H1 (cell line): ENCODE measurements around the gene IYD. TPM values are rescaled to one million over a fixed set of nuclear protein-coding genes. Genes with fewer than 3 reads are reported as not detected.

ENCODE experiments used
- CTCF ChIA-PET: fragments of 300-600 bp; sonication (Branson Sonifier 250); formaldehyde crosslinking; loops from one replicate; lab custom pipeline; 2021; ENCODE audit not compliant: partially characterized antibody; lab: Charles Lee
- POLR2A ChIA-PET: fragments of 300-600 bp; sonication (Branson Sonifier 250); formaldehyde crosslinking; loops from one replicate; lab custom pipeline; 2021; ENCODE audit warnings: inconsistent platforms; ENCODE audit not compliant: partially characterized antibody; lab: Charles Lee
- DNase-seq, 2 experiments: peaks; one replicate each; pipeline versions ENCODE4 v3.0.0 to v3.0.0-alpha.2; 2010 to 2022; ENCODE audit warnings: low spot score in 2 of 2, low read depth in 1 of 2, mixed read lengths in 1 of 2
- FAIRE-seq: peaks from 2 replicates; lab custom pipeline; 2011; peaks lifted over from hg19 to GRCh38; lab: Jason Lieb, UNC
- H2AFZ ChIP-seq: 2 replicates; pipeline ENCODE4 v1.8.1; 2012; ENCODE audit warnings: low read length, inconsistent platforms
- H2AK5ac ChIP-seq: 2 replicates; pipeline ENCODE4 v1.6.1; 2013; ENCODE audit warnings: low read depth, low read length
- H2BK120ac ChIP-seq: replicated peaks from 2 replicates; pipeline ENCODE3; 2013; ENCODE audit warnings: low read depth, low read length, inconsistent platforms
- H2BK12ac ChIP-seq: 2 replicates; pipeline ENCODE4 v1.6.1; 2013; ENCODE audit warnings: low read depth, low read length
- H2BK15ac ChIP-seq: 2 replicates; pipeline ENCODE4 v1.6.1; 2013; ENCODE audit warnings: low read length
- H2BK20ac ChIP-seq: 2 replicates; pipeline ENCODE4 v1.6.1; 2013; ENCODE audit warnings: low read length
- H2BK5ac ChIP-seq: 2 replicates; pipeline ENCODE4 v1.6.1; 2013; ENCODE audit warnings: low read depth, low read length
- H3K14ac ChIP-seq: 2 replicates; pipeline ENCODE4 v1.6.1; 2013; ENCODE audit warnings: inconsistent platforms; ENCODE audit not compliant: insufficient read length
- H3K18ac ChIP-seq: 2 replicates; pipeline ENCODE4 v1.6.1; 2013; ENCODE audit warnings: low read length; ENCODE audit errors: extremely low read depth
- H3K23ac ChIP-seq: 2 replicates; pipeline ENCODE4 v1.6.1; 2013; ENCODE audit warnings: inconsistent platforms; ENCODE audit not compliant: insufficient read length
- H3K23me2 ChIP-seq: 2 replicates; pipeline ENCODE4 v1.6.1; 2013; ENCODE audit warnings: low read depth, low read length
- H3K27ac ChIP-seq: 2 replicates; pipeline ENCODE4 v1.6.1; 2011; ENCODE audit warnings: low read depth, low read length, inconsistent platforms
- H3K27me3 ChIP-seq, 4 experiments: replicated peaks in 1 of 4; 1 replicate in 1 of 4; 2 replicates in 3 of 4; pipeline versions ENCODE4 v1.6.1 to v1.8.1; 2011 to 2013; ENCODE audit warnings: low read length in 3 of 4, mild to moderate bottlenecking in 3 of 4, inconsistent platforms in 2 of 4, mixed read lengths in 2 of 4, moderate library complexity in 1 of 4; ENCODE audit not compliant: control insufficient read depth in 3 of 4, insufficient read depth in 3 of 4; ENCODE audit errors: extremely low read depth in 1 of 4
- H3K36me3 ChIP-seq, 4 experiments: 2 replicates each; pipeline versions ENCODE4 v1.6.1 to v1.8.1; 2011 to 2013; ENCODE audit warnings: mild to moderate bottlenecking in 4 of 4, low read length in 3 of 4, moderate library complexity in 2 of 4, control low read depth in 1 of 4, inconsistent platforms in 1 of 4; ENCODE audit not compliant: insufficient read depth in 4 of 4, control insufficient read depth in 2 of 4
- H3K4ac ChIP-seq: replicated peaks from 2 replicates; pipeline ENCODE3; 2013; ENCODE audit warnings: low read length, low read depth, mixed read lengths, inconsistent platforms; ENCODE audit not compliant: insufficient read length
- H3K4me1 ChIP-seq, 4 experiments: replicated peaks in 1 of 4; 1 replicate in 1 of 4; 2 replicates in 3 of 4; pipeline versions ENCODE4 v1.6.1 to v1.8.1; 2011 to 2013; ENCODE audit warnings: low read length in 3 of 4, inconsistent platforms in 2 of 4, mixed read lengths in 1 of 4; ENCODE audit not compliant: insufficient read depth in 4 of 4, control insufficient read depth in 3 of 4
- H3K4me2 ChIP-seq, 2 experiments: 2 replicates each; pipeline versions ENCODE4 v1.6.1 to v1.8.1; 2011 to 2013; ENCODE audit warnings: low read depth in 2 of 2, low read length in 2 of 2, control low read depth in 1 of 2, inconsistent platforms in 1 of 2, mild to moderate bottlenecking in 1 of 2; ENCODE audit not compliant: insufficient read depth in 1 of 2
- H3K4me3 ChIP-seq, 4 experiments: fragments of 200-600, 300-600 bp in 1 of 4; sonication (generic), shearing (Covaris generic), sonication (Bioruptor Twin) in 1 of 4; 2 replicates each; pipeline versions ENCODE4 v1.5.1 to v1.8.1; 2011 to 2016; ENCODE audit warnings: low read length in 4 of 4, low read depth in 3 of 4, control low read depth in 2 of 4, inconsistent platforms in 2 of 4, mild to moderate bottlenecking in 2 of 4, mixed read lengths in 1 of 4, moderate library complexity in 1 of 4; ENCODE audit not compliant: insufficient read depth in 2 of 4; ENCODE audit errors: extremely low read depth in 1 of 4
- H3K56ac ChIP-seq: replicated peaks from 2 replicates; pipeline ENCODE3; 2013; ENCODE audit warnings: low read depth, mild to moderate bottlenecking, mixed read lengths, low read length, inconsistent platforms; ENCODE audit not compliant: insufficient read length
- H3K79me1 ChIP-seq: 2 replicates; pipeline ENCODE4 v1.6.1; 2013; ENCODE audit warnings: low read depth, low read length, control low read depth
- H3K79me2 ChIP-seq, 2 experiments: 2 replicates each; pipeline versions ENCODE4 v1.6.1 to v1.8.1; 2012 to 2013; ENCODE audit warnings: low read length in 2 of 2, mild to moderate bottlenecking in 2 of 2, inconsistent platforms in 1 of 2; ENCODE audit not compliant: insufficient read depth in 2 of 2, control insufficient read depth in 1 of 2
- H3K9ac ChIP-seq, 4 experiments: replicated peaks in 1 of 4; 1 replicate in 1 of 4; 2 replicates in 3 of 4; pipeline versions ENCODE4 v1.6.1 to v1.8.1; 2011 to 2013; ENCODE audit warnings: low read depth in 3 of 4, low read length in 3 of 4, control low read depth in 2 of 4, mild to moderate bottlenecking in 2 of 4, moderate library complexity in 2 of 4, inconsistent platforms in 1 of 4; ENCODE audit errors: extremely low read depth in 1 of 4
- H3K9me3 ChIP-seq, 2 experiments: 2 replicates each; pipeline versions ENCODE4 v1.6.1 to v1.8.1; 2012 to 2013; ENCODE audit warnings: mild to moderate bottlenecking in 2 of 2, moderate library complexity in 2 of 2, control low read depth in 1 of 2, inconsistent platforms in 1 of 2, low read depth in 1 of 2, low read length in 1 of 2, mixed read lengths in 1 of 2; ENCODE audit not compliant: insufficient read depth in 2 of 2
- H4K20me1 ChIP-seq, 2 experiments: replicated peaks in 1 of 2; 2 replicates each; pipeline versions ENCODE3 to v1.8.1; 2011 to 2013; ENCODE audit warnings: inconsistent platforms in 2 of 2, low read length in 2 of 2, mild to moderate bottlenecking in 1 of 2; ENCODE audit not compliant: insufficient read depth in 2 of 2, control insufficient read depth in 1 of 2
- H4K5ac ChIP-seq: 2 replicates; pipeline ENCODE4 v1.6.1; 2013; ENCODE audit warnings: low read length, low read depth, mixed read lengths, inconsistent platforms; ENCODE audit not compliant: insufficient read length
- H4K8ac ChIP-seq: 2 replicates; pipeline ENCODE4 v1.8.0; 2013; ENCODE audit warnings: mild to moderate bottlenecking, moderate library complexity, low read length, inconsistent platforms; ENCODE audit not compliant: insufficient read depth; ENCODE audit errors: extremely low read depth
- H4K91ac ChIP-seq: replicated peaks from 2 replicates; pipeline ENCODE3; 2013; ENCODE audit warnings: low read length, mixed read lengths, inconsistent platforms; ENCODE audit not compliant: insufficient read length
- ATF3 ChIP-seq: IDR thresholded peaks from 2 replicates; pipeline ENCODE4 v1.6.1; 2011; ENCODE audit warnings: low read depth, mild to moderate bottlenecking, low read length; ENCODE audit not compliant: insufficient read depth
- KDM4A ChIP-seq: IDR thresholded peaks from one replicate; pipeline ENCODE4 v1.7.1; 2012; ENCODE audit warnings: low read depth, mild to moderate bottlenecking, moderate library complexity, low read length, inconsistent platforms; ENCODE audit not compliant: severe bottlenecking
- MAX ChIP-seq: IDR thresholded peaks from 2 replicates; pipeline ENCODE4 v1.6.1; 2012; ENCODE audit warnings: inconsistent platforms
- SP1 ChIP-seq: IDR thresholded peaks from 2 replicates; pipeline ENCODE4 v1.6.1; 2011; ENCODE audit warnings: low read depth, low read length
- WGBS, 2 experiments: shearing (Covaris generic) in 1 of 2; methylation state at CpG; one replicate each; pipeline versions ENCODE4 v1.1.6 to v1.1.7; 2013 to 2015; ENCODE audit warnings: low lambda C conversion rate in 2 of 2, mixed read lengths in 2 of 2, inconsistent platforms in 1 of 2, low coverage in 1 of 2, missing lambda C conversion rate in 1 of 2; ENCODE audit not compliant: insufficient replicate concordance in 2 of 2, insufficient coverage in 1 of 2, insufficient read length in 1 of 2; ENCODE audit errors: extremely low coverage in 1 of 2, missing lambda C conversion rate in 1 of 2; 5-methylcytosine and 5-hydroxymethylcytosine counted together
- polyA plus RNA-seq, 7 experiments: library from polyadenylated mRNA; depleted of rRNA in 3 of 7; stranded (reverse) in 5 of 7; unstranded in 2 of 7; fragments of >200 nt in 5 of 7; fragments of 200-250 nt in 2 of 7; gene quantifications; 1 replicate in 5 of 7; 2 replicates in 1 of 7; 4 replicates in 1 of 7; pipeline versions ENCODE4 v1.2.1 to v1.2.3, GENCODE V29; 2011 to 2013; ENCODE audit warnings: missing spikeins in 2 of 7, mixed read lengths in 2 of 7
- total RNA-seq: library from RNA; stranded (reverse); fragmentation: NEBNext Ultra II Directional; extraction: Animal tissue kit (Norgen Biotek cat#: 25700); gene quantifications from 2 replicates; pipeline ENCODE4 v1.2.1, GENCODE V29; 2021

IYD gene
- total and polyA plus RNA-seq, 2 of the 8 experiments (the other 6 are each of a cell fraction or from before 2014, with no cell fraction given), result not detected

GRCh38 chr6:150408842-150409241 is 40.0 kb downstream of the IYD start:
- Histone ChIP-seq H3K56ac (no peak overlapping the region), H2BK12ac (no peak overlapping the region), H2BK15ac (no peak overlapping the region), H3K4me3 (no peak overlapping the region), H4K5ac (no peak overlapping the region), H3K27me3 (no peaks in the 10 kb centered on the region; a peak in 1 of 7 replicates), H3K79me2 (no peaks in the 10 kb centered on the region), H3K4ac (no peak overlapping the region), H3K14ac (no peak overlapping the region), H3K9ac (no peak overlapping the region), H2AK5ac (no peak overlapping the region), H3K36me3 (no peaks in the 10 kb centered on the region), H4K20me1 (no peaks in the 10 kb centered on the region), H3K4me1 (no peaks in the 10 kb centered on the region), H3K9me3 (no peaks in the 10 kb centered on the region), H2AFZ (no peak overlapping the region), H4K91ac (no peak overlapping the region), H3K27ac (no peak overlapping the region), H2BK20ac (no peak overlapping the region), H3K23ac (no peak overlapping the region), H4K8ac (no peak overlapping the region), H2BK5ac (no peak overlapping the region), H2BK120ac (no peak overlapping the region), H3K4me2 (no peak overlapping the region), H3K23me2 (no peaks in the 10 kb centered on the region), H3K79me1 (no peaks in the 10 kb centered on the region), H3K18ac (no peak overlapping the region)
- no peak for DNase-seq
- WGBS, 2 experiments, result 95% methylated on average over 6 of the region's 6 CpGs; no CpG with 5 or more reads in 1 of the 2 experiments
- CTCF ChIA-PET, result interaction anchor here (1.0 to 6.0 kb wide), 5 partner anchors 9 to 407 kb away, joined by 3 to 36 read pairs (median 8); no protein-coding TSS in a partner anchor
- POLR2A ChIA-PET, result no interaction called here
- FAIRE-seq, result no peak
- TF ChIP-seq MAX (no peak), SP1 (no peak), KDM4A (no peak), ATF3 (no peak)
